ENCODE results near the gene SPDYA.

DNA sequence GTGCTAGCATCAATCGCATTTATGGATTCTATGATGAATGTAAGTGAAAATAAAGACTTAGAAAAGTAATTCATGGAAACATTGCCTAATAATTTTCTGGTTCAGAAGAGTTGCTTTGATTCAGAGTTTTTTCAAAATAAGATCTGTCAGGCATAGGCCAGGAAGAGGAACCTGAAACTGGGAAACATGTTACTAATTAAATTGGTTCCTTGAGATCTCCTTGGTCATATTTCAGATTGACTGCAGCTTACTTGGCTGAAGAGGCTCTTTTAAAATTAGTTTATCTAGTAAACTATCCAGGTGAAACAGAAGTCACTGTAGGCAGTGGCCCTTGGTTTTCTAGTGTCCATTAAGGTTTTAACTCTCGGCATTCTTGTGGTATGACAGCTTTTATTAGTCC is 31.6 kb upstream of the SPDYA start:
- TF ChIP-seq, protein P1, sequence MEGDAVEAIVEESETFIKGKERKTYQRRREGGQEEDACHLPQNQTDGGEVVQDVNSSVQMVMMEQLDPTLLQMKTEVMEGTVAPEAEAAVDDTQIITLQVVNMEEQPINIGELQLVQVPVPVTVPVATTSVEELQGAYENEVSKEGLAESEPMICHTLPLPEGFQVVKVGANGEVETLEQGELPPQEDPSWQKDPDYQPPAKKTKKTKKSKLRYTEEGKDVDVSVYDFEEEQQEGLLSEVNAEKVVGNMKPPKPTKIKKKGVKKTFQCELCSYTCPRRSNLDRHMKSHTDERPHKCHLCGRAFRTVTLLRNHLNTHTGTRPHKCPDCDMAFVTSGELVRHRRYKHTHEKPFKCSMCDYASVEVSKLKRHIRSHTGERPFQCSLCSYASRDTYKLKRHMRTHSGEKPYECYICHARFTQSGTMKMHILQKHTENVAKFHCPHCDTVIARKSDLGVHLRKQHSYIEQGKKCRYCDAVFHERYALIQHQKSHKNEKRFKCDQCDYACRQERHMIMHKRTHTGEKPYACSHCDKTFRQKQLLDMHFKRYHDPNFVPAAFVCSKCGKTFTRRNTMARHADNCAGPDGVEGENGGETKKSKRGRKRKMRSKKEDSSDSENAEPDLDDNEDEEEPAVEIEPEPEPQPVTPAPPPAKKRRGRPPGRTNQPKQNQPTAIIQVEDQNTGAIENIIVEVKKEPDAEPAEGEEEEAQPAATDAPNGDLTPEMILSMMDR (IDR thresholded peaks at IDR 0.05): no peak
- TF ChIP-seq POLR2A (IDR thresholded peaks at IDR 0.05): no peak
